SK-N-SH (cell line): ENCODE results near the gene TMCC2.

ENCODE experiments used
- CTCF ChIP-seq: fragments of 200-600 bp; sonication (generic); IDR thresholded peaks from 2 replicates; pipeline ENCODE4 v1.6.1; 2017; ENCODE audit warnings: antibody characterized with exemption, mild to moderate bottlenecking, moderate library complexity
- EP300 ChIP-seq, 2 experiments: IDR thresholded peaks; 2 replicates each; pipeline versions ENCODE4 v1.4.0 to v1.6.1; 2012; ENCODE audit warnings: borderline replicate concordance in 1 of 2, low read depth in 1 of 2, low read length in 1 of 2
- EZH2phosphoT487 ChIP-seq: fragments of 200-600 bp; sonication (generic); IDR thresholded peaks from 2 replicates; pipeline ENCODE4 v1.6.1; 2017; ENCODE audit warnings: low read depth, mixed run types, mild to moderate bottlenecking, antibody characterized with exemption, moderate library complexity, borderline replicate concordance
- FOXM1 ChIP-seq: IDR thresholded peaks from 2 replicates; pipeline ENCODE4 v1.4.0; 2012; ENCODE audit warnings: low read depth, mild to moderate bottlenecking
- MXI1 ChIP-seq: IDR thresholded peaks from 2 replicates; pipeline ENCODE4 v1.6.1; 2012; ENCODE audit warnings: mild to moderate bottlenecking, low read depth, low read length, improper control_type of control experiment
- NRF1 ChIP-seq: IDR thresholded peaks from 2 replicates; pipeline ENCODE4 v1.6.1; 2012; ENCODE audit warnings: low read depth, mild to moderate bottlenecking, low read length
- PBX3 ChIP-seq: IDR thresholded peaks from 2 replicates; pipeline ENCODE4; 2012
- POLR2AphosphoS5 ChIP-seq: IDR thresholded peaks from 2 replicates; pipeline ENCODE4 v1.6.1; 2012; ENCODE audit warnings: low read depth, low read length
- RFX5 ChIP-seq: IDR thresholded peaks from 2 replicates; pipeline ENCODE4 v1.6.1; 2012; ENCODE audit warnings: mild to moderate bottlenecking, improper control_type of control experiment, low read length
- TEAD4 ChIP-seq: IDR thresholded peaks from 2 replicates; pipeline ENCODE4 v1.4.0; 2012; ENCODE audit warnings: mild to moderate bottlenecking, borderline replicate concordance; ENCODE audit not compliant: insufficient read depth
- YY1 ChIP-seq: IDR thresholded peaks from 2 replicates; pipeline ENCODE4 v1.4.0; 2012; ENCODE audit warnings: low read depth, mild to moderate bottlenecking

GRCh38 chr1:205232127-205232820 is 4.5 kb downstream of the TMCC2 start:
- TF ChIP-seq NRF1 (no peak), CTCF (no peak), TEAD4 (no peak), POLR2AphosphoS5 (no peak), YY1 (no peak), EP300 (IDR thresholded peaks at IDR 0.05; ENCODE audit: borderline replicate concordance in 1 of 2, low read depth in 1 of 2, low read length in 1 of 2) (no peak), FOXM1 (no peak), RFX5 (no peak), EZH2phosphoT487 (no peak), PBX3 (no peak), MXI1 (no peak)
